K562 (cell line): ENCODE data around the gene E2F2. TPM values are rescaled to one million over a fixed set of nuclear protein-coding genes. Genes with fewer than 3 reads are reported as not detected.

ENCODE experiments used
- ARHGAP35 ChIP-seq: fragments of 450-650 bp; IDR thresholded peaks from 2 replicates; pipeline ENCODE4 v1.6.1; 2018; ENCODE audit not compliant: partially characterized antibody
- BACH1 ChIP-seq: fragments of 200-800 bp; sonication (Bioruptor generic); IDR thresholded peaks from 2 replicates; pipeline ENCODE4 v1.6.1; 2016; ENCODE audit warnings: missing genetic modification characterization, missing compliant biosample characterization
- BRD9 ChIP-seq: fragments of 450-650 bp; IDR thresholded peaks from 2 replicates; pipeline ENCODE4 v1.6.1; 2018; ENCODE audit warnings: low read depth; ENCODE audit not compliant: partially characterized antibody
- CBFA2T2 ChIP-seq: fragments of 450-650 bp; conservative IDR thresholded peaks from 2 replicates; pipeline ENCODE4 v1.6.1; 2017; ENCODE audit warnings: mild to moderate bottlenecking
- CBX3 ChIP-seq, 2 experiments: IDR thresholded peaks; 1 replicate in 1 of 2; 2 replicates in 1 of 2; pipeline ENCODE4 v1.6.1; 2012; ENCODE audit warnings: inconsistent platforms in 2 of 2, low read length in 2 of 2, borderline replicate concordance in 1 of 2, control low read depth in 1 of 2
- CC2D1A ChIP-seq: fragments of 450-650 bp; IDR thresholded peaks from 2 replicates; pipeline ENCODE4 v1.6.1; 2017; ENCODE audit warnings: mild to moderate bottlenecking
- CLOCK ChIP-seq: fragments of 250-450 bp; sonication (Bioruptor Pico); IDR thresholded peaks from 2 replicates; pipeline ENCODE4 v1.4.0; 2020; ENCODE audit warnings: mild to moderate bottlenecking, moderate library complexity, borderline replicate concordance
- DPF2 ChIP-seq: fragments of 450-650 bp; IDR thresholded peaks from 2 replicates; pipeline ENCODE4 v1.6.1; 2016
- GMEB1 ChIP-seq: fragments of 250-450 bp; sonication (Bioruptor Pico); IDR thresholded peaks from 2 replicates; pipeline ENCODE4 v1.4.0; 2020; ENCODE audit warnings: mild to moderate bottlenecking
- JUN ChIP-seq, 2 experiments: sonication (generic) in 1 of 2; formaldehyde crosslinking in 1 of 2; IDR thresholded peaks; 2 replicates each; pipeline versions ENCODE4 v1.6.1 to v1.8.0; 2012 to 2022; ENCODE audit warnings: borderline replicate concordance in 2 of 2, mild to moderate bottlenecking in 2 of 2, improper control_type of control experiment in 1 of 2, low read depth in 1 of 2, low read length in 1 of 2, missing genetic modification reagents in 1 of 2
- MBD1 ChIP-seq: fragments of 250-450 bp; sonication (Bioruptor Pico); IDR thresholded peaks from 2 replicates; pipeline ENCODE4 v1.8.0; 2022; ENCODE audit warnings: inconsistent platforms
- MTF1 ChIP-seq: fragments of 250-450 bp; sonication (Bioruptor Pico); IDR thresholded peaks from 2 replicates; pipeline ENCODE4 v1.9.0; 2021; ENCODE audit warnings: moderate library complexity, mild to moderate bottlenecking, inconsistent platforms, borderline replicate concordance
- POLR2AphosphoS2 ChIP-seq: IDR thresholded peaks from 2 replicates; pipeline ENCODE4 v1.6.1; 2012; ENCODE audit warnings: low read length, improper control_type of control experiment
- RBM25 ChIP-seq: fragments of 200-400 bp; formaldehyde crosslinking; IDR thresholded peaks from 2 replicates; pipeline ENCODE4 v1.6.1; 2018; ENCODE audit warnings: low read length, low read depth, moderate library complexity; ENCODE audit not compliant: severe bottlenecking
- SRF ChIP-seq, 2 experiments: fragments of 250-450, 450-650 bp in 1 of 2; sonication (Bioruptor Pico) in 1 of 2; sonication (generic) in 1 of 2; formaldehyde crosslinking; IDR thresholded peaks; 2 replicates each; pipeline versions ENCODE4 v1.5.0 to v1.5.1; 2020 to 2022; ENCODE audit warnings: mild to moderate bottlenecking in 1 of 2, missing genetic modification reagents in 1 of 2
- TBP ChIP-seq: optimal IDR thresholded peaks from 2 replicates; pipeline ENCODE3; 2011; ENCODE audit warnings: low read depth, low read length, improper control_type of control experiment
- ZNF449 ChIP-seq: fragments of 250-450 bp; sonication (Bioruptor Pico); IDR thresholded peaks from 2 replicates; pipeline ENCODE4 v1.8.0; 2022; ENCODE audit warnings: moderate library complexity, mild to moderate bottlenecking, inconsistent platforms
- polyA plus RNA-seq, 8 experiments: library from polyadenylated mRNA; depleted of rRNA in 4 of 8; stranded (reverse) in 5 of 8; unstranded in 3 of 8; fragments of >200 nt; fragmentation: Nextera tagmentation in 2 of 8; fragmentation: Illumina TruSeq in 1 of 8; extraction: Ambion mirVana in 2 of 8; extraction: Trizol in 1 of 8; gene quantifications; 2 replicates each; pipeline versions ENCODE4 v1.2.1 to v1.2.3, GENCODE V29; 2011 to 2014; ENCODE audit warnings: inconsistent platforms in 1 of 8, missing spikeins in 1 of 8
- total RNA-seq, 7 experiments: library from RNA; depleted of rRNA in 6 of 7; stranded (reverse); fragments of >200 nt in 6 of 7; fragmentation: Illumina TruSeq in 2 of 7; extraction: Trizol in 2 of 7; gene quantifications; 2 replicates each; pipeline versions ENCODE4 v1.2.1 to v1.2.3, GENCODE V29; 2011 to 2021; ENCODE audit warnings: low replicate concordance in 1 of 7

Gene E2F2
- total and polyA plus RNA-seq, 9 of the 15 experiments (the other 6 are each of a cell fraction or from before 2014, with no cell fraction given), result 3.1 to 25.3 (median 11.4) TPM

- TF ChIP-seq ZNF449 (CRISPR knock-in tag) (no peak), CLOCK (CRISPR knock-in tag) (no peak), ARHGAP35 (peak; percentile 50), POLR2AphosphoS2 (no peak), BACH1 (tag) (no peak), GMEB1 (no peak), CBFA2T2 (no peak), MBD1 (peak; percentile 84), DPF2 (peak; percentile 50), JUN (IDR thresholded peaks at IDR 0.05; ENCODE audit: borderline replicate concordance, low read depth, low read length) (no peak), JUN (CRISPR knock-in tag; IDR thresholded peaks at IDR 0.05; ENCODE audit: borderline replicate concordance) (no peak), CC2D1A (no peak; the same call in 1 of the 2 replicates), TBP (no peak), CBX3 (IDR thresholded peaks at IDR 0.05; ENCODE audit: borderline replicate concordance in 1 of 2, low read length in 2 of 2) (peak in 1 of 2 experiments; percentile 4; a peak in 1 of 3 replicates), BRD9 (peak; percentile 37), MTF1 (0 out of 2 replicates have a peak, but pooled peaks have one; percentile 31), SRF (CRISPR knock-in tag; IDR thresholded peaks at IDR 0.05) (peak in 1 of 2 experiments; percentile 57; a peak in 2 of 4 replicates), RBM25 (no peak)
These were observed 24.4 kb upstream of the E2F2 start (continued) for GRCh38 chr1:23555270-23555985.
